HG03039 (cell line): ENCODE measurements around the gene EIF5.

Experiments
- ATAC-seq: cut with Tn5 transposase; IDR thresholded peaks from one replicate; pipeline ENCODE4 v1.9.1; 2021; ENCODE audit warnings: mild to moderate bottlenecking, moderate library complexity; ENCODE audit not compliant: unreplicated experiment

Gene EIF5

GRCh38 chr14:103308717-103309616 is 25.1 kb upstream of the EIF5 start:
- ATAC-seq: no peak

DNA sequence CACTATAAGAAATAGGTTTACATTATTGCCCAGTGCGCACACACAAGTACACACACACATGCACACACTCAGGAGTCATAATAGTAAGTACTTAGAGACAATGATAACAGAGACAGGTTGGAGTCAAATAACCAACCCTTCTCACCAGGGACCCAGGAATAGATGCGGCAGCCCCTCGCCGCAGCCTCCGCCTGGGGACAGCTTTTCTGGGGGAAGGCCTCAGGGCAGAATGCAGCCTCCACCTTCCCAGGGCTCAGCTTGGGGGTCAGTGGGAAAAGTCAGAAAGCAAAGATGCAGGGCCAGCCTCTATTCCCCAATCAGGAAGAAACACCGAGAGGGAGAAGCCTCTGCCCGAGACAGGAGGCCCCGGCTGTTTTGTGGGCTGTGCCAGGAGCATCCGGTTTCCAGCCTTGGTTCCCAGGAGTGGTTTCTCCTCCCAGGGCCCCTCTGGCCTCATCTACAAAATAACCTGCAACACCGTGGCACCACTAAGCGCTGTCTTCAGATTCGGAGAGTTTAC is 23.4 kb upstream of the EIF5 start:
- no peak for ATAC-seq

DNA sequence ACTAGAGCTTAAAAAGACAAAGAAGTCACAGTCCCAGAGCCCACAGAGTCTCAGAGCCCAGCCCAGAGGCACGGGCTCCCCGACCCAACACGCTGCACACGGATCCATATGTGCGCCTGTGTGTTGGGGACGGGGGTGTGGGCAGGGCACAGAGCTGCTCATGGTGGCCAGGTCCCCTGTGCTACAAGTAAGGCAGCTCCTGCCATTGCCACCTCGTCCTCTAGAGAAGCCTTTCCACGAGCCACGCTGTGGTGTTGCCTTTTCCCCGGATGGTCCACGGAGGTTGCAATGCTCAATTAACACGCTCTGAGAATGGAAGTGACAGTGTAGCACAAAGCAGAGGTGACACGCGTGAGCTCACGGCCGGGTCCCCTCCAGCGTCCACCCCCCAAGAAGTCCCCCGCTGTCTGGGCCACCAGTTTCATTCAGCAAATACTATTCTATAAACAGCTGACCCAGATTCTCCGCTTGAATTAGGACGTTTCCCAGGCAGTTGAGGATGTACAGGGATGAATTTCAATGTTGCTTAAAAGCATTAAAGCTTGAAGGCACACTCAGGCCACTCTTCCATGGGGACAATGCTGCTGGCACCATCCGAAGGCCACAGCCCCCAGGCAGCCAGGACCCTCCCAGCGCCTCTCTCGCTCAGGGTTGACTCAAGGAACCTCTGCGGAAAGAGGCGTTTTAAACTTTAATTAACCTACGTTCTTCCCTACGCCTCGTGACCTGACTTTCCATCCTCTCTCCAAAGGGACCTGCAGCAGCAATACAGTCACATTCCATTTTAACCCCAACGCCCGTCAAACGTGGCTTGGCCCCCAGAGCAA is 22.7 kb upstream of the EIF5 start:
- ATAC-seq: no peak

GRCh38 chr14:103312006-103312635 is 21.9 kb upstream of the EIF5 start:
- no peak for ATAC-seq

- no peak for ATAC-seq
These were observed 20.3 kb upstream of the EIF5 start for GRCh38 chr14:103313704-103314103.

DNA sequence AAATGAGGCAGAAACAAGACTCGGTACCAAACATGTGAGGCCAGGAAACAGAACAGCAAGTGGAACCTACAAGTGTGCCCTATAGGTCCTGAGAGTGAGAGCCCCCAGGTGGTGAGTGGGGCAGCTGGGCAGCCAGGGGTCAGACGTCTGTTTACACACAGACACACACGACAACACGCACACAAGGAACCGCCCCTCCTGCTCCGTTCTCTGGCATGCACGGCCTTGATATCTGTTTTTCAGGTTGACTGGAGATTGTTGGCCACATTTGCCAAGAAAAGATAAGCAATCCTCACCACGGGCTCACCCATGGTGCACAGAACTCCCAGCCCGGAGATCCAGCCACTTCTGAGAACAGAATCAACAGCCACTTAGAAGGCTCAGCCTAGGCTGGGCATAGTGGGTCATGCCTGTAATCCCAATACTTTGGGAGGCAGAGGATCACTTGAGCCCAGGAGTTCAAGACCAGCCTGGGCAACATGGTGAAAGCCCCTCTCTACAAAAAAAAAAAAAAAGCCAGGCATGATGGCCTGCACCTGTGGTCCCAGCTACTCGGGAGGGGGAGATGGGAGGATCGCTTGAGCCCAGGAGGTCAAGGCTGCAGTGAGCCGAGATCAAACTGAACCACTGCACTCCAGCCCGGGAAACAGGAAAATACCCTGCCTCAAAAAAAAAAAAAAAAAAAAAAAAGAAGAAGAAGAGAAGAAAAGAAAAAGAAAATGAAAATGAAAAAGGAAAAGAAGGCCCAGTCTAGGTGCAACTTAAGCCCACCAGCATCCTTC is 19.4 kb upstream of the EIF5 start:
- ATAC-seq: no peak

- no peak for ATAC-seq
These were observed 18.6 kb upstream of the EIF5 start for GRCh38 chr14:103315351-103315911.

- no peak for ATAC-seq
These were observed 18.1 kb upstream of the EIF5 start for GRCh38 chr14:103315941-103316340.

DNA sequence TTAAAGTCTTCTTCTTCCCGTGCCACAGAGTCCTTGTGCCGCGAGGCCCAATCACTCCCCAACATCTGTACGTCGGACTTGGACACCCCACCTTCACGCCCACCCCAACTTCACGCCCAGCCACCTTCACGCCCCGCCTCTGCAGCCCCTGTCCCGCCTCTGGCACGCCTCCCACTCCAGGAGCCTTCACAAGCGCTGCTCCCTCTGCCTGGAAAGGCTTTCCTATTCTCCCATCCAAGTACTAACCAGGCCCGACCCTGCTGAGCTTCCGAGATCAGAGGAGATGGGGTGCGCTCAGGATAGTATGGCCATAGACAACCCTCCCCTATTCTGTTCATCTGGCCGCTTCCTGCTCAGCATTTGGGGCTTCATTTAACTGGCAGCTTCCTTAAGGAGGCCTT is 17.3 kb upstream of the EIF5 start:
- no peak for ATAC-seq

- ATAC-seq: no peak
These were observed 16.8 kb upstream of the EIF5 start for GRCh38 chr14:103317251-103317650.

DNA sequence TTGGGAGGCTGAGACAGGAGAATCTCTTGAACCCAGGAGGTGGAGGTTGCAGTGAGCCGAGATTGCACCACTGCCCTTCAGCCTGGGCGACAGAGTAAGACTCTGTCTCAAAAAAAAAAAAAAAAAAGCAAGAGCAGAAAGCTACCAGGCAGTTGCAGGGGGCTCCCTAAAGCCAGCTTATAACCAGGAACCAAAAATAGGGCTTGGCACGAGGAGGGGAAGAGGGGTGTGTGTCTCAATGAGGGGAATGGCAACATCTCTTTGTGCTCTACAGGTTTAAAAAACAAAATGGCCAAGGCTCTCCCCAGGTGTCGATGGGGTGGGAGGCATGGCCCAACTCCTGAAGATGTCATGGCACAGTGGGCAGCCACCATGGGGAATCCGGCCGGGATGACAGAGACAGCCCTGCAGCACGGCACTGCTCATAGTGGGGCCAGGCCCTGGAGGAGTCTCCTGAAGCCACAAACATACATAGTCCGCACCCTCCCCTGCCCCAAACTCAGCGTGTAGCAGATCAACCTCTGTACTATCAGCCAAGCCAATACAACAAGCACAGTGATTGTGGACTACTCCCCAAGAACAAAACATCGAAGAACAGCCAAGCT is 16.0 kb upstream of the EIF5 start:
- ATAC-seq: no peak

GRCh38 chr14:103318750-103319419 is 15.2 kb upstream of the EIF5 start:
- peak; percentile 26 for ATAC-seq

DNA sequence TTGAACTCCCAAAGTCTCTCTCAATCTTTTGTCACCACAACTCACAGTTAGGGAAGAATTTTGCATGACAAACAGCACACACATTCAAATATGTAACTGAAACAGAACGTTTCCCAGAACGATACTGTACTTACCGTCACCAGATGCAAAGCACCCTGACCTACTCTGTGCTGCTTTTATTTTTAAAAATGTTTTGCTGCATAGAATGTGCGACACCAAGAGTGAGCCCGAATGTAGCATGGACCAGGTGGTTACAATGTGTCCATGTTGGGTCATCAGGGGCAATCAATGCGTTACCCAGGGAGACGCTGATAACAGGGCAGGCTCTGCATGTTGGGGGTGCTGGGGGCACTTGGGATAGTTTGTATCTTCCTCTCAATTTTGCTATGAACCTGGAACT is 14.6 kb upstream of the EIF5 start:
- peak; percentile 76 for ATAC-seq

DNA sequence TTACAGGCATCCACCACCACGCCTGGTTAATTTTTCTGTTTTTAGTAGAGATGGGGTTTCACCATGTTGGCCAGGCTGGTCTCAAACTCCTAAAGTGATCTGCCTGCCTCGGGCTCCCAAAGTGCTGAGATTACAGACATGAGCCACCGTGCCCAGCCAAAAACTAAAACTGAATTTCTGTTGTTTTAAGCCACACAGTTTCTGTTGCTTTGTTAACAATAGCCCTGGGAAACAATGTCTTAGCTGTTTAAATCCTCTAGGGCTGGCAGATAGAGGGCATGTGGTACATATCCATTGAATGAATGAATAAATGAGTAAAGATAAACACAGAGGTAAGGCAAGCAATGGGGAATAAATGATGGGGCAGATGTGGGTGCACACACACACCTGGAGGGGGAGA is 8.0 kb upstream of the EIF5 start:
- ATAC-seq: no peak

DNA sequence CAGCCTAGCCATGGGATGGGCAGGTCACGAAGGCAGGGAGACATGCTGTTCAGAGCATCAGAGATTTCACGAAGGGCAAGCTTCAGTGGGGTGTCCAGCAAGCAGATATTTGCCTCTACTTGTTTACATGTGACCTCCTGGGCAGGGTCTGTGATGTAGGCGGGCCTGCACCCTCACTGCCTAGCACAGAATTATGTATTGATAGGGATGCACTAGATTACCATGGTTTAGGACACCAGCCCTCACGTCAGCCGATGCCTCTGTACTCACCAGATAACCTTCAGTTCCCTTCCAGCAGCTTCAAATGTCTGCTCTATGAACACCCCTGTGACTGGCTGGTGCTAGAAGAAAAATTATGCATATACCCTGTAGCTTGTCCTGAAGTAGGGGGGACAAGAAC is 5.1 kb upstream of the EIF5 start:
- no peak for ATAC-seq

- ATAC-seq: no peak
These were observed 4.4 kb upstream of the EIF5 start for GRCh38 chr14:103329401-103330347.

GRCh38 chr14:103330536-103330935 is 3.5 kb upstream of the EIF5 start:
- no peak for ATAC-seq
